ENCODE data around the gene IRS2.

The IRS2 gene

DNA sequence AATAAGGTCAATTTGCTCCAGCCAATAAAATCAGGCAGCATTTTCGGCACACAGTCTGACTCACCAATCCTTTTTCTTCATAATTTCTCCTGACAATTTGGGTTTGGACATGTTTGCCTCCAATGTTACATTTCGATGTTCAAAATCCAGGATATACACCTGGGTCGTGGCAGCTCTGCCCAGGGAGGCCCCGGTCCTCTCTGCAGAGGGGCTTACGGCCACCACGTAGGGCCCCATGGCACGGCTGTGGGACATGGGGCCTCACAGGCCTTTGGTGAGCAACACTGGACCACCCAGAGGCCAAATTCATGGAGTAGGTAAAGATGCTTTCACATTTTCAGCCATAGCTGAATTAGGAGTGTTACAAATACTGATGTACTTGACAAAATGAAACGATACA, 25.4 kb downstream of the IRS2 start:
- Histone ChIP-seq H3K4me3 (ENCODE audit: low read depth, low read length) (no peak overlapping the region), H3K9ac (no peak overlapping the region), H3K4me1 (no peaks in the 10 kb centered on the region), H3K36me3 (ENCODE audit: control insufficient read depth, insufficient read depth, low read length) (no peaks in the 10 kb centered on the region), H3K27ac (no peak overlapping the region), H3K4me2 (ENCODE audit: low read length) (no peak overlapping the region), H3K27me3 (ENCODE audit: control insufficient read depth, insufficient read depth, low read length) (no peaks in the 10 kb centered on the region), H3K79me2 (no peaks in the 10 kb centered on the region), H2AFZ (no peak overlapping the region), H3K9me3 (ENCODE audit: control insufficient read depth, low read length) (no peaks in the 10 kb centered on the region)
- TF ChIP-seq, protein P1, sequence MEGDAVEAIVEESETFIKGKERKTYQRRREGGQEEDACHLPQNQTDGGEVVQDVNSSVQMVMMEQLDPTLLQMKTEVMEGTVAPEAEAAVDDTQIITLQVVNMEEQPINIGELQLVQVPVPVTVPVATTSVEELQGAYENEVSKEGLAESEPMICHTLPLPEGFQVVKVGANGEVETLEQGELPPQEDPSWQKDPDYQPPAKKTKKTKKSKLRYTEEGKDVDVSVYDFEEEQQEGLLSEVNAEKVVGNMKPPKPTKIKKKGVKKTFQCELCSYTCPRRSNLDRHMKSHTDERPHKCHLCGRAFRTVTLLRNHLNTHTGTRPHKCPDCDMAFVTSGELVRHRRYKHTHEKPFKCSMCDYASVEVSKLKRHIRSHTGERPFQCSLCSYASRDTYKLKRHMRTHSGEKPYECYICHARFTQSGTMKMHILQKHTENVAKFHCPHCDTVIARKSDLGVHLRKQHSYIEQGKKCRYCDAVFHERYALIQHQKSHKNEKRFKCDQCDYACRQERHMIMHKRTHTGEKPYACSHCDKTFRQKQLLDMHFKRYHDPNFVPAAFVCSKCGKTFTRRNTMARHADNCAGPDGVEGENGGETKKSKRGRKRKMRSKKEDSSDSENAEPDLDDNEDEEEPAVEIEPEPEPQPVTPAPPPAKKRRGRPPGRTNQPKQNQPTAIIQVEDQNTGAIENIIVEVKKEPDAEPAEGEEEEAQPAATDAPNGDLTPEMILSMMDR (IDR thresholded peaks at IDR 0.05): no peak

DNA sequence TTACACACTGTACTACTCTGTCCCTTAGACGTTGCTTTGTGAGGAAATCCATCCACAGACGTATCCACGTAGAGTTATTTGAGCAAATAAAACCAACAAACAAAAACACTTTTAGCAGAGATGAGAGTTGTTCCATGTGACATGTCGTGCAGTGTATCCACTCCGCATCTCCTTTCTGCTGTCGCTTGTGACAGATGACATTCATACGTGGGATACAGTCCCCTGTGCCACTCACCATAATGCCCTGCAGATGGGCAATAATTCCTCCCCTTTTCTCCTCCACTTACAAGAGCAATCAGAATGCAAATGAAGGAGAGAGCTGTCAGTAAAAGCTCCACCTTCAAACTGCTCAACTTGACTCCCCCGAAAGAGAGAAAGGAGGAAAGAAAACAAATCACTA, 26.0 kb downstream of the IRS2 start:
- H3K27ac ChIP-seq: no peak overlapping the region
- H3K36me3 ChIP-seq (ENCODE audit: control insufficient read depth, insufficient read depth, low read length): no peaks in the 10 kb centered on the region
- no peaks in the 10 kb centered on the region for H3K9me3 ChIP-seq (ENCODE audit: control insufficient read depth, low read length)
- H3K4me2 ChIP-seq (ENCODE audit: low read length): no peak overlapping the region
- H3K4me3 ChIP-seq (ENCODE audit: low read depth, low read length): no peak overlapping the region
- H2AFZ ChIP-seq: no peak overlapping the region
- no peak overlapping the region for H3K9ac ChIP-seq
- no peaks in the 10 kb centered on the region for H3K27me3 ChIP-seq (ENCODE audit: control insufficient read depth, insufficient read depth, low read length)
- no peaks in the 10 kb centered on the region for H3K4me1 ChIP-seq
- TF ChIP-seq, protein P1 (IDR thresholded peaks at IDR 0.05): no peak
- H3K79me2 ChIP-seq: no peaks in the 10 kb centered on the region

DNA sequence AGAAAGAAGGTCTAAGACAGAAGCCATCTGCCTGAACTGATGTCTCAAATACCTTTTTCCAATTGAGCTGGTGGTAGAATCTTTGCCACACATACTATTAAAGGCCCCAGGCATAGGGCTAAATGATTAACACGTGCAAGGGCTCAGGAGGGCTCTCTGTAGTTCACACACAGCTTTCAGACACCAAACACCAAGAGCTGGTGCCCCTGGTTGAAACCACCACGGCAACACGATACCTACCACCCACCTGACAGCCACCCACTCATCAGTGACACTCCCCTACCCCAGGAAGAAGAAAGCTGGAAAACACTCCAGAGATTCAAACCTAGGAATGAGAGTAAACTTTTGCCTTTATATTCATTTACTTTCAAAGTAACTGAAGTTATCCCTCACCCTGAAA, 26.8 kb downstream of the IRS2 start:
- no peak overlapping the region for H3K9ac ChIP-seq
- no peak overlapping the region for H3K4me3 ChIP-seq (ENCODE audit: low read depth, low read length)
- H3K9me3 ChIP-seq (ENCODE audit: control insufficient read depth, low read length): no peaks in the 10 kb centered on the region
- no peaks in the 10 kb centered on the region for H3K27me3 ChIP-seq (ENCODE audit: control insufficient read depth, insufficient read depth, low read length)
- no peak overlapping the region for H2AFZ ChIP-seq
- H3K4me2 ChIP-seq (ENCODE audit: low read length): no peak overlapping the region
- no peaks in the 10 kb centered on the region for H3K79me2 ChIP-seq
- TF ChIP-seq, protein P1 (IDR thresholded peaks at IDR 0.05): no peak
- H3K36me3 ChIP-seq (ENCODE audit: control insufficient read depth, insufficient read depth, low read length): no peaks in the 10 kb centered on the region
- H3K27ac ChIP-seq: no peak overlapping the region
- H3K4me1 ChIP-seq: no peaks in the 10 kb centered on the region

DNA sequence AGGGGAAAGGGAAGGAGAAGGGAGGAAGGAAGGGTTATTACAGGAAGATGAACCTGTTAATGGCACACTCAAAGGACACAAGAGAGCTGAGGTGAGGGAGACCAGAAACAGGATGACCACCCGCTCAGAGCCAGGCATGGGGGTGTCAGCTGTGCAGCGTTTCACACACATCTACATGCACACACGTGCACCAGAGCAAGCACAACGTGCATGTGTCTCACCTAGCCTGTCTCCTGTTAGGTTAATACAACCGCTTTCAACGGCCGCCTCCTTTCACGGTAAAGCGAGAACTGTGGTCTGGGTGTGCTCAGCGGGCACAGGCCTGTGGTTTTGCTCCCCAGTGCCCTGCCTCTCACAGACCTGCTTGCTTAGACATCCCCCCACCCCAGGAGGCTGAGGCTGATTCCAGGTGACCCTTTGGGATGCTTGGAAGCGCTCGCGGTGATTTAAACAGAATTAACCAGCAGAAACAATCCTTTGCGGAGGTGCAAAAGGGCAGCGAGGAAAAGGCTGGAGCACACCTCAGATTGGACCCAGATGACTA, 27.4 kb downstream of the IRS2 start:
- Histone ChIP-seq H3K9me3 (ENCODE audit: control insufficient read depth, low read length) (no peaks in the 10 kb centered on the region), H3K4me1 (no peaks in the 10 kb centered on the region)
- TF ChIP-seq, protein P1 (IDR thresholded peaks at IDR 0.05): no peak

DNA sequence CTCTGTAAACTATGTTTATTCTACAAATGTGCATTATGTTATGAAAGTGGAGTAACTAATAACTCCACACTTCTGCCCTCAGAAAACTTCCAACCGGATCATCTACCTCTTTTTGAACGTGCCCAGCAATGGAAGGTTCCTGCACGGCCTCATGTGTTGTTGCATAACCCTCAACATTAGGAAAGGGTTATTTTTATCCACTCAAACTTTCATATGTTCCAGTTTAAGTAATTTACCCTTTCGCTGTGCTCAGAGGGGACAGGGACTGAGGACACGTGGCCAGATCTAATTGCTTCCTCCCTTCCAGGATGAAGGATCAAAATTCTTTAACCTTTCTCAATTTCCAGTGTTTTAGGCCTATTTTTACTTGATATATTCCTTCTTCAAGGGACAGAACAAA, 29.6 kb downstream of the IRS2 start:
- Histone ChIP-seq H3K4me1 (no peaks in the 10 kb centered on the region), H3K9me3 (ENCODE audit: control insufficient read depth, low read length) (no peaks in the 10 kb centered on the region), H3K79me2 (no peaks in the 10 kb centered on the region), H3K9ac (no peak overlapping the region), H3K4me3 (ENCODE audit: low read depth, low read length) (no peak overlapping the region), H3K27ac (no peak overlapping the region), H3K4me2 (ENCODE audit: low read length) (no peak overlapping the region), H3K27me3 (ENCODE audit: control insufficient read depth, insufficient read depth, low read length) (no peaks in the 10 kb centered on the region), H3K36me3 (ENCODE audit: control insufficient read depth, insufficient read depth, low read length) (no peaks in the 10 kb centered on the region), H2AFZ (no peak overlapping the region)
- TF ChIP-seq, protein P1 (IDR thresholded peaks at IDR 0.05): no peak

More for the DNA sequence above, 27.4 kb downstream of the IRS2 start:
- no peak overlapping the region for H3K4me3 ChIP-seq (ENCODE audit: low read depth, low read length)
- H2AFZ ChIP-seq: no peak overlapping the region
- no peak overlapping the region for H3K4me2 ChIP-seq (ENCODE audit: low read length)
- no peaks in the 10 kb centered on the region for H3K36me3 ChIP-seq (ENCODE audit: control insufficient read depth, insufficient read depth, low read length)
- no peaks in the 10 kb centered on the region for H3K27me3 ChIP-seq (ENCODE audit: control insufficient read depth, insufficient read depth, low read length)
- no peak overlapping the region for H3K27ac ChIP-seq
- no peak overlapping the region for H3K9ac ChIP-seq
- H3K79me2 ChIP-seq: no peaks in the 10 kb centered on the region
